GM18873 (cell line): ENCODE results near the gene CPNE4.
A peak's percentile ranks its signal among the peaks of the same experiment; 100 is the strongest.

ENCODE experiments used
- ATAC-seq: cut with Tn5 transposase; IDR thresholded peaks from one replicate; pipeline ENCODE4 v1.9.1; 2021; ENCODE audit warnings: mild to moderate bottlenecking, moderate library complexity, moderate number of reproducible peaks; ENCODE audit not compliant: unreplicated experiment, low FRiP score

CPNE4 gene

GRCh38 chr3:131711114-131711768, 323.6 kb downstream of the CPNE4 start:
- no peak for ATAC-seq

DNA sequence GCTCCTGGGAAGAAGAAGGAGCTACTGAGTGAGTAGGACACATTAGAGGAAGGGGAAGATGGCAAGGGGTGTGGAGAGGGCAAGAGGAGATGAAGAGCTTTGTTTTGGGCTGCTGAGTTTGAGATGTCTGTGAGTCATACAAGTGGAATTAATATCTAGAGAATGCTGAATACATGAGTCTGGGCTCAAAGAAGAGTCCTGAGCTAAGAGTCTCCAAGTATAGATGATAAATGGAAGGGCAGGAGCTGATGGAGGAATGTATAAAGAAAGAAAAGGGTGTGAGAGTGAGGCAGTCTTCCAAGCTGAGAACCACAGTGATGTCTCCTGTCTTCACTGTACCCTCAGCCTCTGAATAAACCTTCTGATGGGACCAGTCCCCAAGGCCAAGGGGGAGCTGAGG, 326.6 kb downstream of the CPNE4 start:
- no peak for ATAC-seq

GRCh38 chr3:131705558-131706051, 329.2 kb downstream of the CPNE4 start:
- ATAC-seq: peak; percentile 86

DNA sequence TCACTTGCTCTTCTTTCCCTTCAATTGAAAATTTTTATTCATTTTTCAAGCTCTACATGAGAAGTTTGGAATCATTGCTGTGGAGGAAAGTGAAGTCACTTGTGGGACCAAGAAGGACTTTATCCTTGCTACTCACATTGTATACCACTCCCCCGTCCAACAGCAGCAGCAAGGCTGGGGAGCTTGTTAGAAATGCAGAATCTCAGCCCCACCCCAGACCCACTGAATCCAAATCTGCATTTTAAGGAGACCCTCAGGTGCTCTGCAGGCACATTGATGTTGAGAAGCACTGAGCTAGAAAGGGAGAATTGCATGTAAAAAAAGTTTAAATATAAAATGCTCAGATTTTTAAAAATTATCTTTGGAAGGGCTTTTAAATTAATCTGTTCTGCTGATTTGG, 329.7 kb downstream of the CPNE4 start:
- no peak for ATAC-seq

GRCh38 chr3:131704098-131704497, 330.7 kb downstream of the CPNE4 start:
- no peak for ATAC-seq

DNA sequence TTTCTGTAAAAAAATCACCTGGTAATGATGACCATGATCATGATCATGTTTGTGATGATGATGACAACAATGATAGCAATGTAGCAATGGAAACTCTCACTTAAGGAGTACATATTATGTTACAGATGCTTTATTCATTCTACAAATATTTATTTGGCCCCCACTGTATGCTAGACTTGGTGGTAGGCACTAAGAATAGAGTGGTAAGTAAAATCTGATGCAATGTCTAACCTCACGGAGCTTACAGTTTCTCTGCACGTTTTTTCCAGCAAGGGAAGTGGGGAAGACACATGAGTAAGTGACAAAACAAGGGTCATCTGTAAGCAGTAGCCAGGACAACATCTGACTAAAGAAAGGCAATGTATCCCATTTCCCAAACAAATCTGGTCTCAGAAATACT, 332.7 kb downstream of the CPNE4 start:
- ATAC-seq: no peak

- ATAC-seq: no peak
These were observed 333.6 kb downstream of the CPNE4 start for GRCh38 chr3:131701153-131701770.

DNA sequence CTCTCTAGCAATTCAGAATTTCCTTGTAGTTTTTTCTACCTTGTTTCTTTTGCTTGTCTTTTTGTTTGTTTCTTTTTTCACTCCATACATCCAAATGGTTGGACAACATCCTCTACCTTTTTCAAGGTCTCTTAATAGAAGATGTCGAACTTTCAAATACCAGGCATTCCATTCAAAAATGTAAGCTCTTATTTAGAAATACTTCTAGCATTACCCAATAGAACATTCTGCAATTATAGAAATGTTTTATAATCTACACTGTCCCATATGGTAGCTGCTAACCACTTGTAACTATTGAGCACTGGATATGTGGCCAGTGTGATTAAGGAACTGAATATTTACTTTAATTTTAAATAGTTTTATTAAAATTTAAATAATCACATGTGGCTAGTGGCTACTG, 335.8 kb downstream of the CPNE4 start:
- no peak for ATAC-seq

GRCh38 chr3:131694376-131694775, 340.4 kb downstream of the CPNE4 start:
- no peak for ATAC-seq

DNA sequence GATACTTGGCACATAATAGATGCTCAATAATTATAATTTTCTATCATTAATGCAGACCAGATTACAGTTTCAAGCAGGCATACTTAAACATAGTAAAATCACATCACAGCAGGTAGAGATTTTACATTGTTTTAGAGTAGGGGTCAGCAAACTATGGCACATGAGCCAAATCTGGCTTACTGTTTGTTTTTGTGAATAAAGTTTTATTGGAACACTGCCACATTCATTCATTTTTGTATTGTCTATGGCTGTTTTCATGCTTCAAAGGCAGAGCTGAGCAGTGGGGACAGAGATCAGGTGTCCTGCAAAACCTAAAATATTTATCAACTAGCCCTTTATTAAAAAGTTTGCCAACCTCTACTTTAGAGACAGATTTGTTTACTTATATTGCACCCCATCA, 342.5 kb downstream of the CPNE4 start:
- ATAC-seq: no peak

DNA sequence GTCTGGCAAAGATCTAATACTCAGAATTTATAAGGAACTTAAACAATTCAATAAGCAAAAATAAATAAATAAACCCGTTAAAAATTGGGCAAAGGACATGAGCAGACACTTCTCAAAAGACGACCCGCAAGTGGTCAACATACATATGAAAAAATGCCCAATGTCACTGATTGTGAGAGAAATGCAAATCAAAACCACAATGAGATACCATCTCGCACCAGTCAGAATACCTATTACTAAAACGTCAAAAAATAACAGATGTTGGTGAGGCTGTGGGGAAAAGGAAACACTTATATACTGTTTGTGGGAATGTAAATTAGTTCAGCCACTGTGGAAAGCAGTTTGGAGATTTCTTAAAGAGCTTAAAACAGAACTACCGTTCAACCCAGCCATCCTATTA, 344.0 kb downstream of the CPNE4 start:
- ATAC-seq: peak; percentile 78

GRCh38 chr3:131688370-131688769, 346.4 kb downstream of the CPNE4 start:
- ATAC-seq: no peak

GRCh38 chr3:131669600-131669999, 365.2 kb downstream of the CPNE4 start:
- no peak for ATAC-seq

- ATAC-seq: no peak
These were observed 376.0 kb downstream of the CPNE4 start for GRCh38 chr3:131658771-131659170.

GRCh38 chr3:131658115-131658514, 376.7 kb downstream of the CPNE4 start:
- ATAC-seq: no peak

- ATAC-seq: no peak
These were observed 379.6 kb downstream of the CPNE4 start for GRCh38 chr3:131655070-131655690.

GRCh38 chr3:131645638-131646037, 389.2 kb downstream of the CPNE4 start:
- ATAC-seq: no peak

DNA sequence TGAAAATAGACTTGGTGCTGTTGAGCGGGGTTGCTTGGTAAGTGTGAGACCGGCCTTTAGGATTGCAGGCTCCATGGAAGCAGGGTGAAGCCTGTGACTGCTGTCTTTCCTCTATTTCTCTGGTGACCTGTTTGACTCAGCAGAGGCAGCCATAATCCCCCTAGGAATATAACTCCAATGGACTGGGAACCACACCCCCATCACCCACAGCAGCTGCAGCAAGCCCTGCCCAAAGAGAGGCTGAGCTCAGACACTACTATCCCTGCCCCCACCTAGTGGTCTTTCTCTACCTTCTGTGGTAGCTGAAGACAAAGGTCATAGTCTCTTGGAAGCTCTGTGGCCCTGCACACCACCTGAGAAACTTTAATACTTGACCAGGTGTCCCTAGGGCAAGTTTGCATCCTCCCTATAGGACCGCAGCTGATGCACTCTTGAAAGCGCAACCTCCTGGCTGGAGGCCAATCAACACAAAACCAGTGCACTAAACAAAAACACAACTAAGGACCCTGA, 398.5 kb downstream of the CPNE4 start:
- no peak for ATAC-seq

GRCh38 chr3:131630807-131631206, 404.0 kb downstream of the CPNE4 start:
- no peak for ATAC-seq

GRCh38 chr3:131630097-131630496, 404.7 kb downstream of the CPNE4 start:
- peak; percentile 93 for ATAC-seq

GRCh38 chr3:131623431-131623830, 411.4 kb downstream of the CPNE4 start:
- ATAC-seq: no peak

DNA sequence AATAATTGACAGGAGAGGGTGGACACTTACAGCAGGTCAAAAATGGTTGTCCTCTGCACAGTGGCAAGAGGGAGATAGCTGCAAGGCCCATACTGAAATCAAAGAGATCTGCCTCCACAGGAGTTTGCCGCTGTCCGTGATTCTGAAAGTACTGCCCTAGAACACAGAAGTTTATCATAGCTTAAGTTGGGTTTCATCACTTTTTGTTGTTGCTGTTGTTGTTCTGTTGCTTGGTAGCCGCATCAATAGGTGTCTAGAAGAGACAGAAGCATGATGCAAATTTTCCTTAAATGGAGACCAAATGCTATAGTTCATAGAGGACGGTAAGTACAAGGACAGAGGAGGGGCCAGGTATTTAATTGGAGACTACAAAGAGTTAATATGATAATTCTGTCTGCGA, 412.1 kb downstream of the CPNE4 start:
- ATAC-seq: no peak
